ENCODE results near the gene CKLF. TPM values are rescaled to one million over a fixed set of nuclear protein-coding genes. Genes with fewer than 3 reads are reported as not detected.
"Not testable (repeated sequence)": the region's sequence is repeated elsewhere in the genome, so short reads cannot be mapped to it uniquely, and the experiment has no call there.

CKLF gene, protein sequence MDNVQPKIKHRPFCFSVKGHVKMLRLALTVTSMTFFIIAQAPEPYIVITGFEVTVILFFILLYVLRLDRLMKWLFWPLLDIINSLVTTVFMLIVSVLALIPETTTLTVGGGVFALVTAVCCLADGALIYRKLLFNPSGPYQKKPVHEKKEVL
- 25.4 and 29.8 TPM in 2 replicates for total RNA-seq
- polyA plus RNA-seq (2012): 81.7 TPM

DNA sequence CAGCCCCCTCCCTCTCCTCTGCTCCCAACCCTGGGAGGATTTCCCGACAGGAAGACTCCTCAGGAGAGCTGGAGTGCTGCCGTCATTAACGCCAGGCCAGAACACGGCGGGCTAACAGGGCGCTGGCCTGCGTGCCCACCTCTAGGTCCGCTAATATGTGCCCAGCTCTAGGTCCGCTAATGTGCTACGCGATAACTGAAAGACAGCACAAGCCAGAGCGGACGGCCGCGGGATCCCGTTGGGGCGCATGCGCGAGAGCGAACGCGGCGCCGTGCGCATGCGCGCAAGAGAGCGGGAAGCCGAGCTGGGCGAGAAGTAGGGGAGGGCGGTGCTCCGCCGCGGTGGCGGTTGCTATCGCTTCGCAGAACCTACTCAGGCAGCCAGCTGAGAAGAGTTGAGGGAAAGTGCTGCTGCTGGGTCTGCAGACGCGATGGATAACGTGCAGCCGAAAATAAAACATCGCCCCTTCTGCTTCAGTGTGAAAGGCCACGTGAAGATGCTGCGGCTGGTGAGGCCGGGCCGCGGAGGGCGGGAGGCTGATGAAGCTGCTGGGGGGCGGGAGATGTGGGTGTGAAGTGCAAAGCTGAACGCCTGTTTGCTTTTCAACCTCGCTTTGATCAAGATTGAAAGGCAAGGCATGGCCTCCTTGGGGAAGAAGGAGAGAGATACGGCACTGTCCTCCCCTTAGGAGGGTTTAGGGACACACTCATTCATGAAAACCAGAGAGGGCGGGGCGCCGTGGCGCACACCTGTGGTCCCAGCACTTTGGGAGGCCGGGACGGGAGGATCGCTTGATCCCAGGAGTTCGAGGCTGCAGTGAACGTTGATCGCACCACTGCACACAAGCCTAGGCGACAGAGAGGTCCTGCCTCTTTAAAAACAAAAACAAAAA lies at the start of gene CKLF:
TSS of gene CKLF (plus strand) at position 291 of the 892 bp plus-strand sequence. CDS start at position 431, 140 bp downstream.
- peak; percentile 91 for DNase-seq (ENCODE audit: low read depth)

DNA sequence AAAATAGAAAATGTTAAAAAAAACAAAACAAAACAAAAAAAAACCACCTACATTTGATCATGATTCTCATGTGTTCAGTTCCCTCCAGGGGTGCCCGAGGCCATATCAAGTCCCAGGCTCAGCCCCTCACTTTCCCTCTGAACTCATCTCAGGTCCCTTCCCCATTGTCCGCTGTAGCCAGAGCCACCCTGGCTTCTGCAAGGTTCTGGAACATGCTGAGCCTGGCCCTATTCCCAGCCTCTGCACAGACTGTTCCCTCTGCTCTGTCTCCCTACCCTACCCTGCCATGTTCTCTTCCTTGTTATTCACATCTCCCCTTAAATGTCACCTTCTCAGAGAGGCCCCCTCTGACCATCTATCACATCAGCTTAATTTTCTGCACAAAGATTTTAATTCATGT lies 49.3 kb upstream of the CKLF start:
- no peak for DNase-seq (ENCODE audit: low read depth)

DNA sequence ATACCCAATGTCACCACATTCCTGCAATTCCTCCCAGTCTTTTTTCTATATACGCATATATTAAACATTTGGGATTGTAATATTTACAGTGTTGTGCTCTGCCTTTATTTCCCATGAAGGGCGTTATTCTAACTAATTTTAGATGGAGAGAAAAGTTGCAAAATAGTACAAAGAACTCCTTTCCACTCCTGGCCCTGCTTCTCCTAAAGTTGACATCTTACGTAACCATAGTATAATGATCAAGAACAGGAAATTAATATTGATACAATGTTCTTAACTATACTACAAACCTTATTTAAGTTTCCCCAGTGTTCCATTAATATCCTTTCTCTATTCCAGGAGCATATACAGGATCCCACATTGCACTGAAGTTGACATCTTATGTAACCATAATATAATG lies 48.8 kb upstream of the CKLF start:
- no peak for DNase-seq (ENCODE audit: low read depth)

DNA sequence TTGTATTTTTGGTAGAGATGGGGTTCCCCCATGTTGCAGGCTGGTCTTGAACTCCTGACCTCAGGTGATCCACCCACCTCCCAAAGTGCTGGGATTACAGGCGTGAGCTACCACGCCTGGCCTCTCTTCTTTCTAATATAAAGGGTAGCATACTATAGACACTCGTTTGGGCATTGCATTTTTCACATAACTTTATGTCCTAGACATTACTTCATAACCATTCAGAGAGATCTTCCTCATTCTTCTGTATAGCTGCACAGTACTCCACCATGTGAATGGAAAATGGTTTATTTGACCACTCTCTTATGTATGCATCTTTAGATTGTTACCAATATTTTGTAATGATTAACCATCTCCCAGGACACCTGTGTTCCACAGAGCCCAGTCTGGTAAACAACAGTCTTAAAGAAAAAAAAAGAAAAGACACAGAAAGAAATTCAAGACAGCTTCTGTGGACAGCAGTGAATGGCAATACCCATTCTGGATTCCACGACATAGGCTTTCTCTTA lies 44.6 kb upstream of the CKLF start:
- DNase-seq (ENCODE audit: low read depth): no peak

DNA sequence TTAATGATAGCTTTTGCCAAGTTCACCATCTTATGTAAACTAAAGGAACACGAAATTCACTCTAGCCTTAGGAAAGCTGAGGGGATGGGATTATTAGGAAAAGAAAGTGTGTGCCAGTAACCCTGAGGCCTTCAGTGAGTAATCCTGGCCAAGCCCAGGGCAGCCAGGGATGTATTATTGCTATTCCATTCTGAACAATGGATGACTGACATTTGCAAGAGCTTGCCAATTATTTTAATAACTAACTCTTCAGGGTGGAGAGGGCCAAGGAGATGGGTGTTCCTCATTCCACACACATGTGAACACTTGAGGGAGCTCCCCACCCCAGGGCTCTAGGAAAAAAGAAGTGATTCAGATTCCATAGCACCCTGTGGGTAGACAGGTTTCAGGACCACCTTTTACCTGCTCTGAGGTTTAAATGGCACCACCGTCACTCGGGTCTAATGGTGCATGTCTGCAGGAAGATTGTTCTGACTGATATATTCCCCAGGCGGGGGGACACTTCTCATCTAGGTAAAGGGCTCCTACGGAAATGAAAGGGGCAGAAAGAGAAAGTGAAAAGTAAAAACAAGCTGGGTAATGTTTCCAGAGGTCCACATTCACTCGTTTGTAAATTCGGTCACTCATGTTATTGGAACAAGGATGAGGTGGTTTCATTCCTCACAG lies 44.0 kb upstream of the CKLF start:
- DNase-seq (ENCODE audit: low read depth): no peak

DNA sequence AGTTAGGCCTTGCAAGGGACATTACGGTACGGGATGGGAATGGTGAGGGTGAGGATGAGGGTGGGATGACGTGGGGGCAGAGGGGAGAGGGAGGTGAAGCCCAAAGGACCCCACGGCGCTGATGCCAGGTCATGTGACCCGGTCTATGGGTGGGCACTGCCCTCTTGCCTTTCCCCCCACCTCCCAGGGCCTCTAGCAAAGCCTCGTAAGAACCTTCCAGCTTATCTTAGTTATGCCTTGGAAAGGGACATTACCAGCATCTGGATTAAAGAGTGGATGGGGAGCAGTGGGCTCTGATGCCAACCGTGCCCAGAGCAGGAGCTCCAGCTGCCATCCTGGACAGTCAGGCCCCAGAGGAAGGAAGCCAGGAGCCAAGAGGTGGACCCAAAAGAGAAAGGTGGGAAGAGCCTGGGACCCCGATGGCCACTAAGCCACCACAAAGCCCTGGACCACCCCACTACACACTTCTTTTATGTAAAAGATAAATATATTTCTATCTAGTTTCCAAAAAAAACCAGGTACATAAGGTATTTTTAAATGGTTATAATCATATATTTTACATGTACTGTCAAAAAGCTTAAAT lies 43.4 kb upstream of the CKLF start:
- no peak for DNase-seq (ENCODE audit: low read depth)

DNA sequence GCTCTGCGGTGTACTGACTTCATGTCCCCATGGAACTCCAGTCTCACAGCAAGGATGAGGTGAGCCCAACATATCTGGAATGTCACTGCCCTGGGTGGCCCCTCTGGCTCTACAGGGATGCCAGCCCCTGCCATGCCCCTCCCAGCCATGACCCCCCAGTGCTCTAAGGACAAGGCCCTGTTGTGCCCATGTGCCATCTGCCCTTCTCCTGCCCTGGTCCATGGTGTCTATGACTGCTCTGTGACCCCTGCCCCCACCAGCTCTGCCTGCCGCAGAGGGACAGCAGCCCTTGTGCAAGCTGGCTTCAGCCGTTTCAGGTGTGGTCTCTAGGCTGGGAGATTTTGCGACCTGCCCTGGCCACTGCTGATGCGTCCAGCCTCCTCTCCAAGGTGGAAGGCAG lies 42.8 kb upstream of the CKLF start:
- DNase-seq (ENCODE audit: low read depth): no peak

DNA sequence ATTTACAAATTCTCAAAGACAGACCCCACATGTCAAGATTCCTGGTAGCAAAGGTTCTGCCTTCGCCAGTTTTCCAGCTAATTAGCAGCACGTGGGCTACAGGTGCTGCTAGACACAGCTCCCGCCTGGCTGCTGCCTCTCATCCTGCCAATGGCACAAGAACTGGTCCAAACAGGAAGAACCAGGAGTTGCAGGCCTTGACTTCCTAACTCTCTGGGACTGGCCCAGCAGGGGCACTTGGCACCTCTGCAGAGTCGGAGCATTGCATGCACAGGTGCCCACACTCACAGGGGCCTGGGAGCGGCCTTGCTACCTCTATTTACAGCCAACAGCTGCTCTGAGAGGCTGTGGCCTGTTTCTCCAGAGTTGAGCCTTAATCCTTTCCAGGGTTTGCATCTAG lies 42.1 kb upstream of the CKLF start:
- DNase-seq (ENCODE audit: low read depth): peak; percentile 48

DNA sequence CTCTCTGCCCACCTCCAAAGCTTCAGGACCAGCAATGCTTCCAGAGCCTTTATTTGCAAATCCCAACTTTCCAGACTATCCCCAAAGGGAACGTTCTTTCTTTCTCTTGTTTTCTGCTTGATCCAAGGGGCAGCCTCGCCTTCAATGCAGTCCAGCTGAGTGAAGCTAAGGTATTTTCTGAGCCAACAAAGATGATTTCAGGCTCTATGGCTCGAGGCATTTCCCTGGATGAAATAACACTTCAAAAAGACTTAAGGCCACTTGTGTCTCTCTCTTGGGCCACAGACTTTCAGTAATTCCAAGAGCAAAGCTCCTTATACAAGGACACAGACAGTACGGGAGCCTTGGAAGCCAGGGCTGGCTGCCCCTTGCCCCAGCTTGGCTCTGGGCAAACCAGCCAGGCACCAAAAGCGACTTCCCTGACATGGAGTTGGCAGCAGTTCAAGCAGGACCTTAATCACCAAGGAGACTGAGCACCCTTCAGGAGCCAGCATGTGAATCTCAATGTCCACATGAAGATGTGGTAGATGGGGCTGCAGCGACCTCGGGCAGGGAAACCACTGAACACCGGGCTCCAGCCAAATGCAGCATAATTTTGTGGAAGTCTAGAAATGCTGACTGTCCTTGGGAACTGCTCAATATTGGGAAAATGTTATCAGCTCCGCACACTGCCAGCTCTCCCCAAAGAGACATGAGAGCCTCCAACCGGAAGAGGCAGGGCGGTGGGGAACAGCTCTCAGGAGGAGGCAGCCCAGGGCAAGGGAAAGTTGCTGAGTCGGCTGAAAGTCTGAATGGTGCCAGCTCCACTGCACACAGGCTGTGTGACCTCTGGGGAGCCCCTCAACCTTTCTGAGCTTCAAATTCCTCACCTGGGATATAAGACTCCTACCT lies 41.4 kb upstream of the CKLF start:
- DNase-seq (ENCODE audit: low read depth): peak; percentile 21

DNA sequence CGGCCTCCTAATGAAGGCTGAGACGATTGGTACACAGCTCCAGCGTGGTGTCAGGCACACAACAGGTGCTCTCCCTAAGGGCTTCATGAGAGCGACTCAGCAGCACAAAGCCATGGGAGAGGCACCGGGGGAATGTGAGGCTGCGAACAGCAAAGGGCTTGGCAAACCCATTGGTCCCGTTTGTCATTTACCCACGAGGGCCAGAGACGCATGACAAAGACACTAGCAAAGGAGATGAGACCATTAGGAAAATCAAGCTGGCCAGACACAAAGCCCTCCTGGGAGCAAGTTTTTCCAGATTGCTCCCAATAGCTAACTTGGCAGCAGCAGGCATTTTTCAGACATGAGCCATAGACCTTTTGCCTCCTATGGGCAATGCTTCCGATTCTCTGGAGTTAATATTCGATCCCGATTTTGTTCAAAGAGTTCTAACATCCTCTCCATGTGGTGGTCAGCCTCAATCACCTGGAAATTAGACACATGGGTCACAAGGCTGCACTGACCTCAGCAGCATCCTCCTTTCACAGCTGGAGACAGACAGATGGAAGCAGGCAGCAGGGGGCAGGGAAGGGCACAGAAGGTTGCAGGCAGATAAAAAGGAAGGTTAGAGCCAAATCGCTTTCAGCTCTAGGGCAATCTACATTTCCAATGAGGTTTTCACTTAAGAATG lies 40.6 kb upstream of the CKLF start:
- peak; percentile 85 for DNase-seq (ENCODE audit: low read depth)

DNA sequence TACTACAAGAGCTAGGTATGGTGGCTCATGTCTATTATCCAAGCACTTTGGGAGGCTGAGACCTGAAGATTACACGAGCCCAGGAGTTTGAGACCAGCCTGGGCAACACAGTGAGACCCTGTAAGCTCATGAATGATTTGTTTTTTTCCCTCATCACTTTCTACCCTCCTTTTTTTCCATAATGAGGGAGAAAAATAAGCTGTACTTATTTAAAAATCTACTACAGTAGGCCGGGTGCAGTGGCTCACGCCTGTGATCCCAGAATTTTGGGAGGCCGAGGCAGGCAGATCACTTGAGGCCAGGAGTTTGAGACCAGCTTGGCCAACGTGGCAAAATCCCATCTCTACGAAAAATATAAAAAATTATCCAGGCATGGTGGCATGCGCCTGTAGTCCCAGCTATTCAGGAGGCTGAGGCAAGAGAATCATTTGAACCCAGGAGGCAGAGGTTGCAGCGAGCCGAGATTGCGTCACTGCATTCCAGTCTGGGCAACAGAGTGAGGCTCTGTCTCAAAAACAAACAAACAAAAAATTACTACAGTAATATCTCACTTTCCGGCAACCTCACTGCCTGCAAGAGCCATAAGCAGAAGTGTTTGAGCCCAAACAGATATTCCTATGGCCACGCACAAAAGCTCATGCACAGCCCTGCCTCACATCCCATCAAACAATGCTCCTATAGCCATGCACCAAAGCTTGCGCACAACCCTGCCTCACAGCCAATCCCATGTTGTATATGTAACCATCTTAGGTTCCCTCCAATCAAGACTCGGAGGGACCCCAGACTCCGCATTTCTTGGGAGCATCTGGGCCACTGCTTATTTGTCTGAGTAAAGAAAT lies 39.9 kb upstream of the CKLF start:
- DNase-seq (ENCODE audit: low read depth): no peak

DNA sequence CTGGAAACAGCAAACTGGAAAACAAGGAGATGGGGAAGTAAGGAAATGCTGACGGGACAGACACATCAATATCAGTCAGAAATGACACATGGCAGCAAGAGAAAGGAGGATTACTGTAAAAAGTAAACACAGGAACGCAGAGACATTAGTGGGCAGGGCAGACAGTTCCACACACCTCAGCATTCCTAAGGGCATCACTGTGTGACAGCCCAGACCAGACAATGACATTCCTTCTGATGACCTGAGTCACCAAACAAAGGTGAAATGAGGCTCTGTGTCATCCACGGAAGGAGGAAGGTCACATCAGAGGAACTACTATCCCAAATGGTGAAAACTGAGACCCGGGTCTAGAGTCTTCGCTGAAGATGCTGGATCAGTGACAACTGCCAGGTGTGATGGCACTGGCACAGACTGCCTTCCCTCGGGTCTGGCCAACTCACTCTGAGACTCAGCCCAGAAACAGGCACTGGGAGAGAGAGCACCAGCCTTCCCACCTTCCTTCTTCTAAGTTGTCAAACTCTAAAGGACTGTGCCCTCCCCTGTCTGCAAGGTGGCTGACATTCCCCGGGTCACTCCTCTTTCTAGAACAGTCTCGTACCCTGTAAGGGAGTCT lies 39.2 kb upstream of the CKLF start:
- no peak for DNase-seq (ENCODE audit: low read depth)

DNA sequence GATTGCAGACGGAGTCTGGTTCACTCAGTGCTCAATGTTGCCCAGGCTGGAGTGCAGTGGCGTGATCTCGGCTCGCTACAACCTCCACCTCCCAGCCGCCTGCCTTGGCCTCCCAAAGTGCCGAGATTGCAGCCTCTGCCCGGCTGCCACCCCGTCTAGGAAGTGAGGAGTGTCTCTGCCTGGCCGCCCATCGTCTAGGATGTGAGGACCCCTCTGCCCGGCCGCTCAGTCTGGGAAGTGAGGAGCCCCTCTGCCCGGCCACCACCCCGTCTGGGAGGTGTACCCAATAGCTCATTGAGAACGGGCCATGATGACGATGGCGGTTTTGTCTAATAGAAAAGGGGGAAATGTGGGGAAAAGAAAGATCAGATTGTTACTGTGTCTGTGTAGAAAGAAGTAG lies 38.0 kb upstream of the CKLF start:
- not testable (repeated sequence) for DNase-seq (ENCODE audit: low read depth)

DNA sequence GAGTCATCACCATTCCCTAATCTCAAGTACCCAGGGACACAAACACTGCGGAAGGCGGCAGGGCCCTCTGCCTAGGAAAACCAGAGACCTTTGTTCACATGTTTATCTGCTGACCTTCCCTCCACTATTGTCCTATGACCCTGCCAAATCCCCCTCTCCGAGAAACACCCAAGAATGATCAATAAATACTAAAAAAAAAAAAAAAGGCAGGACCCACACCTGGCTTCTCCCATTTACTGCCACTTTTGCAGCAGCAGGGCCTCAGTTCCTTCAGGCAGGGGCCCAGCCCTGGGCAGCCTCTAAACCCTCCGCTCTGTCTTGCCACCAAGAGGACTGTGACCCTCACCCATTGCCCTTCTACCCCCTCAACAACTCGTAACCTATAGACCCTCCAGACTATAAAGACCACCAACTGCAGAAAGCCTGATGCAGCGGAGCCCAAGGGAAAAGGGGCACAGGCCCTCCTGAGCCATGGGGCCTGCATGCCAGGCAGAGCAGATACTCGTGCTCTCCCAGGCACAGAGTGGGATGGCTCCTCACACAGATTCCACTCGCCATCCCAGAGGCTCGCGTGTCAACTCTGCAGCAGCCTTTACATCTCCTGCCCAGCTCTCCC lies 37.3 kb upstream of the CKLF start:
- not testable (repeated sequence) for DNase-seq (ENCODE audit: low read depth)

DNA sequence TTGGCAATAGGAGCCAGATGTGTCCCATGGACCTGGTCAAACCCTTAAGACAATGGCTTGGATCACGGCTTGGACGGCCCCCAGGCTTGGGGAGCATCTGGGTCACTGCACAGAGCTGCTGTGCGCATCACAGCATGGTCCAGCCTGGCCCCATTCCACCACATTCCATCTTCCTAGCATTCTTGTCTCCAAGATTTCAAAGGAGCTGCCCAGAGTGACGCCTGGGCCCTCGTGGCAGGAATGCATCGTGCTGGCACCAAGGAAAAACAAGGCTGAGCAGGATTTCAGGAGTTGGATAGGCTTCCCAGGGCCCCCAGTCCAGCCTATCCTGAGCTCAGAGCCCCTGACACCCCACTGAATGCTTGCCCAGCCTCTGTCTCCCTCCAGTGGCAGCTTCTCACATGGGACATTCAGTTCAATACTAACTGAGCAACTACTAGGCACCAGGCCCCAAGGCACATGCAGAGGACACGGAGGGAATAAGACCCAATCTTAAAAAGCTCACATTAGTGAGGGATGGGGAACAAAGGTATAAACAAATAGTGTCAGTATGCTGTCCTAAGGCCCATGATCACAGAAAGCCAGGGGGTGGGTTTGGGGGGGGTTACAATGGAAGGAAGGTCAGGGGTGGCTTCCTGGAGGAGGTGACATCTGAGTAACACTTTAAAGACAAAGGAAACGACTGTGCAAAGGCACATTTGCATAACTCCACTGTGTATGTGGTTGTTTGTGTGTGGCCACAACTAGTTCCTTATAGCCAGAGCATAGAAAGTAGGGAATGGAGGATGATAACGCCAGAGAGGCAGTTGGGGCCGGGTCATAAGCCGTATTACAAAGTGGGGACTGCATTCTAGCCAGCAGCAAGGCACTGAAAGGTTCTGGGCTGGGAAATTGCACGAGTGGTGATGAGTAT lies 36.5 kb upstream of the CKLF start:
- DNase-seq (ENCODE audit: low read depth): peak; percentile 56

DNA sequence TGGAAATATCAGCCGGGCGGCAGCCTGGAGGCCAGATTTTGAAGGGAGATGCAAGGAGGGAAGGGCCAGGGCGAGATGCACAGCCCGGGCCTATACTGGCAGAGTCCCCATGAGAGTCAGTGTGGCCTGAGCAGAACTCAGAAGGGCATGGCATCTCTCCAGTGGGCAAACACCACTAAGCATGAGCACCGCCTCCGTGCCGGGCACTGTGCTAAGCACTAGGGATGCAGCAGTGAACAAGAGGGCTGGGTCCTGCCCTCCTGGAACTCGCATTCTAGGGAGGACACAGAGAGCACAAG lies 35.9 kb upstream of the CKLF start:
- DNase-seq (ENCODE audit: low read depth): no peak

Measured in myocyte (in vitro differentiated cells).